HepG2 (cell line): ENCODE results near the gene PCBD1. TPM values are rescaled to one million over a fixed set of nuclear protein-coding genes. Genes with fewer than 3 reads are reported as not detected.

Experiments
- HNRNPK ChIP-seq: fragments of 200-400 bp; formaldehyde crosslinking; IDR thresholded peaks from 2 replicates; pipeline ENCODE4 v1.6.1; 2018; ENCODE audit warnings: low read length, low read depth, moderate library complexity, mild to moderate bottlenecking; ENCODE audit not compliant: poor library complexity, severe bottlenecking
- NR1H2 ChIP-seq: sonication (generic); formaldehyde crosslinking; IDR thresholded peaks from 2 replicates; pipeline ENCODE4 v1.8.1; 2022; ENCODE audit warnings: low read depth, missing genetic modification reagents, borderline replicate concordance
- NRL ChIP-seq: sonication (generic); formaldehyde crosslinking; IDR thresholded peaks from 2 replicates; pipeline ENCODE4 v1.5.0; 2020; ENCODE audit warnings: missing genetic modification reagents, mild to moderate bottlenecking, moderate library complexity, borderline replicate concordance
- POGZ ChIP-seq: sonication (generic); formaldehyde crosslinking; IDR thresholded peaks from 2 replicates; pipeline ENCODE4 v1.4.0; 2020; ENCODE audit warnings: mild to moderate bottlenecking, missing genetic modification reagents
- POLR2A ChIP-seq, 2 experiments: IDR thresholded peaks; 2 replicates each; pipeline ENCODE4 v1.6.1; 2011; ENCODE audit warnings: low read depth in 2 of 2, low read length in 2 of 2, mild to moderate bottlenecking in 1 of 2, moderate library complexity in 1 of 2; ENCODE audit not compliant: insufficient read depth in 1 of 2
- RFXAP ChIP-seq: sonication (generic); formaldehyde crosslinking; IDR thresholded peaks from 2 replicates; pipeline ENCODE4 v1.4.0; 2020; ENCODE audit warnings: missing genetic modification reagents, borderline replicate concordance
- SMAD3 ChIP-seq: sonication (generic); formaldehyde crosslinking; IDR thresholded peaks from 2 replicates; pipeline ENCODE4 v1.4.0; 2020; ENCODE audit warnings: missing genetic modification reagents
- SRY ChIP-seq: sonication (generic); formaldehyde crosslinking; IDR thresholded peaks from 2 replicates; pipeline ENCODE4 v1.8.0; 2022; ENCODE audit warnings: mild to moderate bottlenecking, missing genetic modification reagents
- TGIF2 ChIP-seq: IDR thresholded peaks from 2 replicates; pipeline ENCODE4 v1.6.1; 2016; ENCODE audit warnings: control low read depth, missing compliant biosample characterization
- YY1 ChIP-seq: IDR thresholded peaks from 2 replicates; pipeline ENCODE4 v1.6.1; 2011; ENCODE audit warnings: low read length, low read depth, moderate library complexity, mild to moderate bottlenecking; ENCODE audit not compliant: insufficient read depth, insufficient replicate concordance
- ZNF160 ChIP-seq: sonication (generic); formaldehyde crosslinking; IDR thresholded peaks from 2 replicates; pipeline ENCODE4 v1.8.0; 2022; ENCODE audit warnings: mild to moderate bottlenecking, inconsistent platforms, missing genetic modification reagents
- ZNF20 ChIP-seq: sonication (generic); formaldehyde crosslinking; IDR thresholded peaks from 2 replicates; pipeline ENCODE4 v1.4.0; 2020; ENCODE audit warnings: mild to moderate bottlenecking, moderate library complexity, missing genetic modification reagents
- ZNF263 ChIP-seq: sonication (generic); formaldehyde crosslinking; IDR thresholded peaks from 2 replicates; pipeline ENCODE4 v1.4.0; 2020; ENCODE audit warnings: missing genetic modification reagents
- ZNF570 ChIP-seq: sonication (generic); formaldehyde crosslinking; IDR thresholded peaks from 2 replicates; pipeline ENCODE4 v1.4.0; 2020; ENCODE audit warnings: mild to moderate bottlenecking, missing genetic modification reagents, borderline replicate concordance
- ZNF607 ChIP-seq: sonication (generic); formaldehyde crosslinking; IDR thresholded peaks from 2 replicates; pipeline ENCODE4 v1.5.1; 2020; ENCODE audit warnings: missing genetic modification reagents, mild to moderate bottlenecking, borderline replicate concordance
- polyA plus RNA-seq, 8 experiments: library from polyadenylated mRNA; depleted of rRNA in 3 of 8; stranded (reverse) in 7 of 8; unstranded in 1 of 8; fragments of >200 nt; fragmentation: Illumina TruSeq in 4 of 8; extraction: Trizol in 4 of 8; gene quantifications; 2 replicates each; pipeline versions ENCODE4 v1.2.1 to v1.2.3, GENCODE V29; 2011 to 2016; ENCODE audit warnings: low read depth in 4 of 8, missing spikeins in 1 of 8, mixed read lengths in 1 of 8; ENCODE audit not compliant: insufficient read depth in 1 of 8
- total RNA-seq, 5 experiments: library from RNA; depleted of rRNA; stranded (reverse); fragments of >200 nt; fragmentation: Illumina TruSeq; extraction: Trizol; gene quantifications; 2 replicates each; pipeline ENCODE4 v1.2.3, GENCODE V29; 2016; ENCODE audit warnings: low read depth in 1 of 5
- TF ChIP-seq, protein P1 (sequence below), 2 experiments: IDR thresholded peaks; 2 replicates each; pipeline ENCODE4 v1.6.1; 2011 to 2012; ENCODE audit warnings: low read length in 2 of 2, borderline replicate concordance in 1 of 2, low read depth in 1 of 2, mild to moderate bottlenecking in 1 of 2, moderate library complexity in 1 of 2
- TF ChIP-seq, protein P2 (sequence below): sonication (generic); formaldehyde crosslinking; IDR thresholded peaks from 2 replicates; pipeline ENCODE4 v1.5.0; 2020; ENCODE audit warnings: missing genetic modification reagents
- TF ChIP-seq, protein P3 (sequence below): sonication (generic); formaldehyde crosslinking; IDR thresholded peaks from 2 replicates; pipeline ENCODE4 v1.4.0; 2020; ENCODE audit warnings: missing genetic modification reagents
- TF ChIP-seq, protein P4 (sequence below): sonication (generic); formaldehyde crosslinking; IDR thresholded peaks from 2 replicates; pipeline ENCODE4 v1.8.0; 2022; ENCODE audit warnings: mild to moderate bottlenecking, missing genetic modification reagents, moderate library complexity
- TF ChIP-seq, protein P5 (sequence below): IDR thresholded peaks from 2 replicates; pipeline ENCODE4 v1.6.1; 2016; ENCODE audit warnings: missing genetic modification reagents, missing compliant biosample characterization

The PCBD1 gene
- total and polyA plus RNA-seq, 2 of the 13 experiments (the other 11 are each of a cell fraction or from before 2014, with no cell fraction given), result 95.3 to 168 TPM

DNA sequence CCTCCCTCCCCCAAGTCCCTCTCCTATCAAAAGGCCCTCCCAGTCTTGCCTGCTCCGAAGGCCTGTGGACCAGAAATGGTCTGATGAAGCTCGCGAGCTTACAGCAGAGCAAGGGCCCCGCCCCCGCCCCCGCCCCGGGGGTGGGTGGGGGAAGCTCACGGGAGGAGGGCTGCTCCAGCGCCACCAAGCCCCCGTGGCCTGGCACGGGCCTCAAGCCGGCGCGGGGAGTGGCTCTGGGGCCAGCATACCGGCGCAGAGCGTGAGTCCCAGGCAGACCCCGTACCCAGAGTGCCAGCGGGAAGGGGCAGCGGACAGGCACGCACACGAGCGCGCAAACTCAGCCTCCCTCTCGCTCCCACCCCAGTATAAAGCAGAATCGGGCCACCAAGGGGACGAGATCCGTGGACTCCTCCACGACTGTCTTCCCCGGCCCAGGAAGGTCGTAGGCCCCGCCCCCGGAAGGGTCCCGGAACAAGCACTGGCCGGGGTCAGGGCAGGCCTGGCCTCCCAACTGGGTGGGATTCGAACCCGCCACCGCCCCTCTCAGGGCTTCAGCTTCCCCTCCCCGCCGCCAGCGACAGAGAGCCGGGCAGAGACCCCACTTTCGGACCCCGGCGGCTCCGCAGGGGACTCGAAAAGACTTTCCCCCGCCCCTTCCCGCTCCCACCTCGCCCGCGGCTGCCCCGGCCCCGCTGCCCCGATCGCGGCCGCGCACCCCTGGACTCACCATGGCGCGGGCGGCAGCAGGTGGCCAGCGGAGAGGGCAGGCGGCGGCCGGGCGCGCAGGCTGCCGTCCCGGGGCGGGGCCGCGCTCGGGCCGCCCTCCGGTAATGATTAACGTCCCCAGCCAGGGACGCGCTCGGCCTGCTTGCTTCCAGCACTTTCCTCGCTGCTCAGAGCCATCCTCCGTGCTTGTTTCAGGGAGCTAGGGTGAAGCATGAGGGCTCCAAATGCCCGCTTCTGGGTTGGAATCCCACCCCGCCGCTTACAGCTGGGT lies at the start of gene PCBD1 (continued):
- TF ChIP-seq ZNF607 (peak; percentile 37; the same call in 1 of the 2 replicates), NR1H2 (CRISPR knock-in tag) (no peak), POLR2A (IDR thresholded peaks at IDR 0.05; ENCODE audit: insufficient read depth in 1 of 2, low read depth in 2 of 2, low read length in 2 of 2) (peak; percentile 38 to 79), SMAD3 (CRISPR knock-in tag) (no peak), RFXAP (CRISPR knock-in tag) (no peak), ZNF570 (CRISPR knock-in tag) (0 out of 2 replicates have a peak, but pooled peaks have one; percentile 22), POGZ (CRISPR knock-in tag) (no peak; the same call in 1 of the 2 replicates), ZNF263 (CRISPR knock-in tag) (peak; percentile 78; the same call in 1 of the 2 replicates), ZNF20 (CRISPR knock-in tag) (no peak), YY1 (peak; percentile 67), TGIF2 (CRISPR knock-in tag) (0 out of 2 replicates have a peak, but pooled peaks have one; percentile 63), HNRNPK (no peak), ZNF160 (CRISPR knock-in tag) (no peak), NRL (0 out of 2 replicates have a peak, but pooled peaks have one; percentile 50), SRY (peak; percentile 57; the same call in 1 of the 2 replicates)
- TF ChIP-seq, protein P1, sequence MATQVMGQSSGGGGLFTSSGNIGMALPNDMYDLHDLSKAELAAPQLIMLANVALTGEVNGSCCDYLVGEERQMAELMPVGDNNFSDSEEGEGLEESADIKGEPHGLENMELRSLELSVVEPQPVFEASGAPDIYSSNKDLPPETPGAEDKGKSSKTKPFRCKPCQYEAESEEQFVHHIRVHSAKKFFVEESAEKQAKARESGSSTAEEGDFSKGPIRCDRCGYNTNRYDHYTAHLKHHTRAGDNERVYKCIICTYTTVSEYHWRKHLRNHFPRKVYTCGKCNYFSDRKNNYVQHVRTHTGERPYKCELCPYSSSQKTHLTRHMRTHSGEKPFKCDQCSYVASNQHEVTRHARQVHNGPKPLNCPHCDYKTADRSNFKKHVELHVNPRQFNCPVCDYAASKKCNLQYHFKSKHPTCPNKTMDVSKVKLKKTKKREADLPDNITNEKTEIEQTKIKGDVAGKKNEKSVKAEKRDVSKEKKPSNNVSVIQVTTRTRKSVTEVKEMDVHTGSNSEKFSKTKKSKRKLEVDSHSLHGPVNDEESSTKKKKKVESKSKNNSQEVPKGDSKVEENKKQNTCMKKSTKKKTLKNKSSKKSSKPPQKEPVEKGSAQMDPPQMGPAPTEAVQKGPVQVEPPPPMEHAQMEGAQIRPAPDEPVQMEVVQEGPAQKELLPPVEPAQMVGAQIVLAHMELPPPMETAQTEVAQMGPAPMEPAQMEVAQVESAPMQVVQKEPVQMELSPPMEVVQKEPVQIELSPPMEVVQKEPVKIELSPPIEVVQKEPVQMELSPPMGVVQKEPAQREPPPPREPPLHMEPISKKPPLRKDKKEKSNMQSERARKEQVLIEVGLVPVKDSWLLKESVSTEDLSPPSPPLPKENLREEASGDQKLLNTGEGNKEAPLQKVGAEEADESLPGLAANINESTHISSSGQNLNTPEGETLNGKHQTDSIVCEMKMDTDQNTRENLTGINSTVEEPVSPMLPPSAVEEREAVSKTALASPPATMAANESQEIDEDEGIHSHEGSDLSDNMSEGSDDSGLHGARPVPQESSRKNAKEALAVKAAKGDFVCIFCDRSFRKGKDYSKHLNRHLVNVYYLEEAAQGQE (IDR thresholded peaks at IDR 0.05; ENCODE audit: borderline replicate concordance in 1 of 2, low read depth in 1 of 2, low read length in 2 of 2), result no peak
- TF ChIP-seq, protein P2, sequence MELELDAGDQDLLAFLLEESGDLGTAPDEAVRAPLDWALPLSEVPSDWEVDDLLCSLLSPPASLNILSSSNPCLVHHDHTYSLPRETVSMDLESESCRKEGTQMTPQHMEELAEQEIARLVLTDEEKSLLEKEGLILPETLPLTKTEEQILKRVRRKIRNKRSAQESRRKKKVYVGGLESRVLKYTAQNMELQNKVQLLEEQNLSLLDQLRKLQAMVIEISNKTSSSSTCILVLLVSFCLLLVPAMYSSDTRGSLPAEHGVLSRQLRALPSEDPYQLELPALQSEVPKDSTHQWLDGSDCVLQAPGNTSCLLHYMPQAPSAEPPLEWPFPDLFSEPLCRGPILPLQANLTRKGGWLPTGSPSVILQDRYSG (CRISPR knock-in tag), result no peak
- TF ChIP-seq, protein P3, sequence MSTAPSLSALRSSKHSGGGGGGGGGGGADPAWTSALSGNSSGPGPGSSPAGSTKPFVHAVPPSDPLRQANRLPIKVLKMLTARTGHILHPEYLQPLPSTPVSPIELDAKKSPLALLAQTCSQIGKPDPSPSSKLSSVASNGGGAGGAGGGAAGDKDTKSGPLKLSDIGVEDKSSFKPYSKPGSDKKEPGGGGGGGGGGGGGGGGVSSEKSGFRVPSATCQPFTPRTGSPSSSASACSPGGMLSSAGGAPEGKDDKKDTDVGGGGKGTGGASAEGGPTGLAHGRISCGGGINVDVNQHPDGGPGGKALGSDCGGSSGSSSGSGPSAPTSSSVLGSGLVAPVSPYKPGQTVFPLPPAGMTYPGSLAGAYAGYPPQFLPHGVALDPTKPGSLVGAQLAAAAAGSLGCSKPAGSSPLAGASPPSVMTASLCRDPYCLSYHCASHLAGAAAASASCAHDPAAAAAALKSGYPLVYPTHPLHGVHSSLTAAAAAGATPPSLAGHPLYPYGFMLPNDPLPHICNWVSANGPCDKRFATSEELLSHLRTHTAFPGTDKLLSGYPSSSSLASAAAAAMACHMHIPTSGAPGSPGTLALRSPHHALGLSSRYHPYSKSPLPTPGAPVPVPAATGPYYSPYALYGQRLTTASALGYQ (CRISPR knock-in tag), result no peak
- TF ChIP-seq, protein P4, sequence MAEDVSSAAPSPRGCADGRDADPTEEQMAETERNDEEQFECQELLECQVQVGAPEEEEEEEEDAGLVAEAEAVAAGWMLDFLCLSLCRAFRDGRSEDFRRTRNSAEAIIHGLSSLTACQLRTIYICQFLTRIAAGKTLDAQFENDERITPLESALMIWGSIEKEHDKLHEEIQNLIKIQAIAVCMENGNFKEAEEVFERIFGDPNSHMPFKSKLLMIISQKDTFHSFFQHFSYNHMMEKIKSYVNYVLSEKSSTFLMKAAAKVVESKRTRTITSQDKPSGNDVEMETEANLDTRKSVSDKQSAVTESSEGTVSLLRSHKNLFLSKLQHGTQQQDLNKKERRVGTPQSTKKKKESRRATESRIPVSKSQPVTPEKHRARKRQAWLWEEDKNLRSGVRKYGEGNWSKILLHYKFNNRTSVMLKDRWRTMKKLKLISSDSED, result 0 out of 2 replicates have a peak, but pooled peaks have one; percentile 36
- TF ChIP-seq, protein P5, sequence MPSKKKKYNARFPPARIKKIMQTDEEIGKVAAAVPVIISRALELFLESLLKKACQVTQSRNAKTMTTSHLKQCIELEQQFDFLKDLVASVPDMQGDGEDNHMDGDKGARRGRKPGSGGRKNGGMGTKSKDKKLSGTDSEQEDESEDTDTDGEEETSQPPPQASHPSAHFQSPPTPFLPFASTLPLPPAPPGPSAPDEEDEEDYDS (CRISPR knock-in tag), result 0 out of 2 replicates have a peak, but pooled peaks have one; percentile 50
